ENCODE results near the gene NDC80.

GRCh38 chr18:2635586-2635985 lies 64.2 kb downstream of the NDC80 start:
- TF ChIP-seq POLR2AphosphoS5 (IDR thresholded peaks at IDR 0.05) = no peak
- no peak for TF ChIP-seq CTCF (IDR thresholded peaks at IDR 0.05)
- no peak for TF ChIP-seq POLR2A (IDR thresholded peaks at IDR 0.05)
